ENCODE measurements around the gene PPFIA1. TPM values are rescaled to one million over a fixed set of nuclear protein-coding genes. Genes with fewer than 3 reads are reported as not detected.
"Not testable (repeated sequence)": the region's sequence is repeated elsewhere in the genome, so short reads cannot be mapped to it uniquely, and the experiment has no call there.

The PPFIA1 gene
- total and polyA plus RNA-seq, 4 donors, result 19.0 to 74.7 (median 49.0) TPM

DNA sequence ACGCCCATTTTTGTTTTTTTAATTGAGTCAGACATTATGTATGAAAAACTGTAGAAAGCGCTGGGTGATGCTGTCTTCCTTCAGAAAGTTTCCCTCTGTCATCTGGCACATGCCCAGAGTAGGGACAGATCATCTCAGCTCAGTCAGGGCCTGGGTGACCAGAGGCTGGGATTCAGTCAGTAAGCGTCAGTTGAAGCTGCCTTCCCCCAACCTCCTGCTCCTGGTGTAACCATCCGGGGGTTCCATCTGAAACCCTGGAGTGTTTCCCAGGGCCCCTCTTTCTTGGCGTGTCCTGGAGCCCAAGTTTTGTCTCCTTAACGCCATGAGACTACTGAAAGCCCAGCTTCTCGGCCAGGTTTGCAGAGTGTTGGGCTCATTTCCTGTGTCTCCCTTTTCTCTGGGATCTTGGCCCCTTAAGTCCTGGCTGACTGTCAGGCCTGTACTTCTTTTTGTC lies 10.7 kb downstream of the PPFIA1 start:
- DNase-seq, result peak; percentile 70 to 76
- H3K4me3 ChIP-seq (ENCODE audit: low read length in 2 of 2), result no peak overlapping the region
- H3K9me3 ChIP-seq (ENCODE audit: control insufficient read depth, low read length), result no peaks in the 10 kb centered on the region
- no peaks in the 10 kb centered on the region for H3K27me3 ChIP-seq (ENCODE audit: control insufficient read depth in 1 of 2, insufficient read depth in 2 of 2, low read length in 1 of 2)
- intact Hi-C loops (cut with DNase I), result no loop called here
- peak overlapping the region in 1 of 2 donors; percentile 27 for H3K27ac ChIP-seq (ENCODE audit: low read depth in 1 of 2, low read length in 2 of 2)
- peaks cover 3 to 4% of the 10 kb centered on the region in 2 donors for H3K4me1 ChIP-seq (ENCODE audit: control insufficient read depth in 1 of 2, insufficient read depth in 2 of 2, low read length in 2 of 2)
- peaks cover 2 to 3% of the 10 kb centered on the region in 2 donors for H3K36me3 ChIP-seq (ENCODE audit: control insufficient read depth in 1 of 2, insufficient read depth in 2 of 2, low read length in 1 of 2)
- 5 to 14% methylated on average over 7 of the region's 7 CpGs for WGBS, 2 donors
- peak; percentile 85 for ATAC-seq (ENCODE audit: low FRiP score)

DNA sequence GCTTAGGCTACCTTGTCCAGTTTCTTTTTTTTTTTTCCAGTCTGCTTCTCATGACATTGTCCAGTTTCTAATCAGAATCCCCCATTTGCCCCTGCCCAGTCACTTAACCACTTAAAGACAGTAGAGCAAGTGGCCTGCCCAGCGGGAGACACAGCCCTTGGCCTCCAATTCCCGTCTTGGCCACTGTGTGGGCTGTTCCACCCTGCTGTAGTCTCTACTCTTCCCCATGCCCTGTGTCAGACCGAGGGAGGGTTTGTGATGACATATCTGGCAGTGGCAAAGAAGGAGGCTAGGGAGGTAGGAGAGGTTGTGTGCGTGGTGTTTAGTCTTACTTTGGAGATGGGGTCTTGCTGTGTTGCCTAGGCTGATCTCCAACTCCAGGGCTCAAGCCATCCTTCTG lies 11.5 kb downstream of the PPFIA1 start:
- Histone ChIP-seq H3K36me3 (ENCODE audit: control insufficient read depth in 1 of 2, insufficient read depth in 2 of 2, low read length in 1 of 2) (peaks cover 2 to 3% of the 10 kb centered on the region in 2 donors), H3K4me3 (ENCODE audit: low read length in 2 of 2) (no peak overlapping the region), H3K4me1 (ENCODE audit: control insufficient read depth in 1 of 2, insufficient read depth in 2 of 2, low read length in 2 of 2) (peaks cover 3 to 4% of the 10 kb centered on the region in 2 donors), H3K9me3 (ENCODE audit: control insufficient read depth, low read length) (no peaks in the 10 kb centered on the region), H3K27ac (ENCODE audit: low read depth in 1 of 2, low read length in 2 of 2) (no peak overlapping the region), H3K27me3 (ENCODE audit: control insufficient read depth in 1 of 2, insufficient read depth in 2 of 2, low read length in 1 of 2) (no peaks in the 10 kb centered on the region)
- 92 to 95% methylated on average over 4 of the region's 4 CpGs for WGBS, 2 donors
- DNase-seq (no peak), ATAC-seq (ENCODE audit: low FRiP score) (peak; percentile 60)
- intact Hi-C loops (cut with DNase I), result no loop called here

GRCh38 chr11:70288721-70289120 lies 18.2 kb downstream of the PPFIA1 start:
- WGBS, 2 donors, result 95 to 96% methylated on average over 6 of the region's 6 CpGs
- ATAC-seq (ENCODE audit: low FRiP score) (no peak), DNase-seq (no peak)
- no peak overlapping the region for H3K27ac ChIP-seq (ENCODE audit: low read depth in 1 of 2, low read length in 2 of 2)
- H3K4me1 ChIP-seq (ENCODE audit: control insufficient read depth in 1 of 2, insufficient read depth in 2 of 2, low read length in 2 of 2), result no peaks in the 10 kb centered on the region
- intact Hi-C loops (cut with DNase I), result no loop called here
- peaks cover 2 to 5% of the 10 kb centered on the region in 2 donors for H3K36me3 ChIP-seq (ENCODE audit: control insufficient read depth in 1 of 2, insufficient read depth in 2 of 2, low read length in 1 of 2)
- no peaks in the 10 kb centered on the region for H3K27me3 ChIP-seq (ENCODE audit: control insufficient read depth in 1 of 2, insufficient read depth in 2 of 2, low read length in 1 of 2)
- no peaks in the 10 kb centered on the region for H3K9me3 ChIP-seq (ENCODE audit: control insufficient read depth, low read length)
- H3K4me3 ChIP-seq (ENCODE audit: low read length in 2 of 2), result no peak overlapping the region

DNA sequence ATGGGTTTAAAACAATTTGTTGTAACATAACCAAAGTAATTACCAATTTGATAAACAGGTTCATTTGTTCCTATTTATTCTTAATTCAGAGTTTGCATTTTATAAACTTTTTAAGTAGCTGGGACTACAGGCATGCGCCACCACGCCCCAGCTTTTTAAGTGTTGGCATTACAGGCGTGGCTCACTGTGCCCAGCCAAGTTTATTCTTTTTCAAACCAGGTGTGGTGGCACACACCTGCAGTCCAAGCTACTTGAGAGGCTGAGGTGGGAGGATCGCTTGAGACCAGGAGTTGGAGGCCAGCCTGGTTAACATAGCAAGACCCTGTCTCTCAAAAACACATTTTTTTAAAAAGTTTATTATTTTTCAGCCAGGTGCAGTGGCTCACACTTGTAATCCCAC lies 19.1 kb downstream of the PPFIA1 start:
- intact Hi-C loops (cut with DNase I), result no loop called here
- DNase-seq, result no peak
- ATAC-seq (ENCODE audit: low FRiP score), result no peak
- Histone ChIP-seq H3K36me3 (ENCODE audit: control insufficient read depth in 1 of 2, insufficient read depth in 2 of 2, low read length in 1 of 2) (peaks cover 2 to 3% of the 10 kb centered on the region in 2 donors), H3K27me3 (ENCODE audit: control insufficient read depth in 1 of 2, insufficient read depth in 2 of 2, low read length in 1 of 2) (no peaks in the 10 kb centered on the region), H3K4me1 (ENCODE audit: control insufficient read depth in 1 of 2, insufficient read depth in 2 of 2, low read length in 2 of 2) (no peaks in the 10 kb centered on the region), H3K27ac (ENCODE audit: low read depth in 1 of 2, low read length in 2 of 2) (no peak overlapping the region), H3K9me3 (ENCODE audit: control insufficient read depth, low read length) (no peaks in the 10 kb centered on the region), H3K4me3 (ENCODE audit: low read length in 2 of 2) (no peak overlapping the region)
- WGBS, 2 donors, result 94 to 99% methylated on average over 4 of the region's 4 CpGs

GRCh38 chr11:70290361-70291065 lies 20.0 kb downstream of the PPFIA1 start:
- Histone ChIP-seq H3K9me3 (ENCODE audit: control insufficient read depth, low read length) (no peaks in the 10 kb centered on the region), H3K4me3 (ENCODE audit: low read length in 2 of 2) (no peak overlapping the region), H3K36me3 (ENCODE audit: control insufficient read depth in 1 of 2, insufficient read depth in 2 of 2, low read length in 1 of 2) (peaks cover 2% of the 10 kb centered on the region in 2 donors), H3K4me1 (ENCODE audit: control insufficient read depth in 1 of 2, insufficient read depth in 2 of 2, low read length in 2 of 2) (no peaks in the 10 kb centered on the region), H3K27ac (ENCODE audit: low read depth in 1 of 2, low read length in 2 of 2) (no peak overlapping the region), H3K27me3 (ENCODE audit: control insufficient read depth in 1 of 2, insufficient read depth in 2 of 2, low read length in 1 of 2) (no peaks in the 10 kb centered on the region)
- 46 to 54% methylated on average over 7 of the region's 7 CpGs for WGBS, 2 donors
- intact Hi-C loops (cut with DNase I), result no loop called here
- DNase-seq, result no peak
- ATAC-seq (ENCODE audit: low FRiP score), result no peak

GRCh38 chr11:70292166-70292565 lies 21.7 kb downstream of the PPFIA1 start:
- no peak for ATAC-seq (ENCODE audit: low FRiP score)
- 95 to 96% methylated on average over 8 of the region's 8 CpGs for WGBS, 2 donors

GRCh38 chr11:70292863-70293262 lies 22.4 kb downstream of the PPFIA1 start:
- Histone ChIP-seq H3K4me3 (ENCODE audit: low read length in 2 of 2) (no peak overlapping the region), H3K27me3 (ENCODE audit: control insufficient read depth in 1 of 2, insufficient read depth in 2 of 2, low read length in 1 of 2) (no peaks in the 10 kb centered on the region), H3K9me3 (ENCODE audit: control insufficient read depth, low read length) (no peaks in the 10 kb centered on the region), H3K36me3 (ENCODE audit: control insufficient read depth in 1 of 2, insufficient read depth in 2 of 2, low read length in 1 of 2) (peaks cover 0 to 2% of the 10 kb centered on the region in 2 donors), H3K27ac (ENCODE audit: low read depth in 1 of 2, low read length in 2 of 2) (no peak overlapping the region), H3K4me1 (ENCODE audit: control insufficient read depth in 1 of 2, insufficient read depth in 2 of 2, low read length in 2 of 2) (no peaks in the 10 kb centered on the region)
- intact Hi-C loops (cut with DNase I), result no loop called here
- ATAC-seq (ENCODE audit: low FRiP score) (no peak), DNase-seq (no peak)
- WGBS, 2 donors, result 82 to 85% methylated on average over 6 of the region's 6 CpGs

More at GRCh38 chr11:70292166-70292565, 21.7 kb downstream of the PPFIA1 start:
- no peak overlapping the region for H3K27ac ChIP-seq (ENCODE audit: low read depth in 1 of 2, low read length in 2 of 2)
- intact Hi-C loops (cut with DNase I), result no loop called here
- no peak overlapping the region for H3K4me3 ChIP-seq (ENCODE audit: low read length in 2 of 2)
- H3K4me1 ChIP-seq (ENCODE audit: control insufficient read depth in 1 of 2, insufficient read depth in 2 of 2, low read length in 2 of 2), result no peaks in the 10 kb centered on the region
- H3K27me3 ChIP-seq (ENCODE audit: control insufficient read depth in 1 of 2, insufficient read depth in 2 of 2, low read length in 1 of 2), result no peaks in the 10 kb centered on the region
- no peaks in the 10 kb centered on the region for H3K9me3 ChIP-seq (ENCODE audit: control insufficient read depth, low read length)
- no peak for DNase-seq
- peaks cover 0 to 2% of the 10 kb centered on the region in 2 donors for H3K36me3 ChIP-seq (ENCODE audit: control insufficient read depth in 1 of 2, insufficient read depth in 2 of 2, low read length in 1 of 2)

- H3K4me1 ChIP-seq (ENCODE audit: control insufficient read depth in 1 of 2, insufficient read depth in 2 of 2, low read length in 2 of 2); H3K9me3 ChIP-seq (ENCODE audit: control insufficient read depth, low read length); ATAC-seq (ENCODE audit: low FRiP score); intact Hi-C loops (cut with DNase I); H3K36me3 ChIP-seq (ENCODE audit: control insufficient read depth in 1 of 2, insufficient read depth in 2 of 2, low read length in 1 of 2); DNase-seq; H3K27me3 ChIP-seq (ENCODE audit: control insufficient read depth in 1 of 2, insufficient read depth in 2 of 2, low read length in 1 of 2); H3K27ac ChIP-seq (ENCODE audit: low read depth in 1 of 2, low read length in 2 of 2); H3K4me3 ChIP-seq (ENCODE audit: low read length in 2 of 2): not testable (repeated sequence)
- 92 to 96% methylated on average over 8 to 29 of the region's 29 CpGs for whole genome bisulfite sequencing, 2 donors
These were observed 24.7 kb downstream of the PPFIA1 start for GRCh38 chr11:70295166-70295565.

DNA sequence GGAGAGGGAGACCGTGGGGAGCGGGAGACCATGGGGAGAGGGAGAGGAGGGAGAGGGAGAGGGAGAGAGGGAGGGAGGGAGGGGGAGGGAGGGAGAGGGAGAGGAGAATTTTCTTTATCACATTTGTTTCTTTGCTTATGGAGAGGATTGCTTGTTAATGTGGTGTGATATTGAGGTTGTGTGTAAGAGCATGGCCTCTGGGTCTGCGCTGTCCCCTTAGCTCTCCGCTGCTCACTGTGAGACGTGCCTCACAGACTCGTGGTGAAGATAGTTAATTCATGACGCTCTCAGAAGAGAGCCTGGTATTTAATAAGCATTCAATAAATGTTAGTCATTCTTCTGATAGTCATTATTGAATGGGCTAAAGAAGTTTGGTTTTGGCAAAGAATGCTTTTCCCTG lies 26.2 kb downstream of the PPFIA1 start:
- no peak overlapping the region for H3K4me3 ChIP-seq (ENCODE audit: low read length in 2 of 2)
- H3K27me3 ChIP-seq (ENCODE audit: control insufficient read depth in 1 of 2, insufficient read depth in 2 of 2, low read length in 1 of 2), result no peaks in the 10 kb centered on the region
- no peak for ATAC-seq (ENCODE audit: low FRiP score)
- DNase-seq, result no peak
- intact Hi-C loops (cut with DNase I), result no loop called here
- 96 to 97% methylated on average over 7 of the region's 7 CpGs for WGBS, 2 donors
- peaks cover 0 to 2% of the 10 kb centered on the region in 2 donors for H3K36me3 ChIP-seq (ENCODE audit: control insufficient read depth in 1 of 2, insufficient read depth in 2 of 2, low read length in 1 of 2)
- H3K9me3 ChIP-seq (ENCODE audit: control insufficient read depth, low read length), result no peaks in the 10 kb centered on the region
- H3K27ac ChIP-seq (ENCODE audit: low read depth in 1 of 2, low read length in 2 of 2), result no peak overlapping the region
- H3K4me1 ChIP-seq (ENCODE audit: control insufficient read depth in 1 of 2, insufficient read depth in 2 of 2, low read length in 2 of 2), result no peaks in the 10 kb centered on the region

Measured in aorta (tissue), 5 donors.